Left renal pelvis (tissue), 4 donors: ENCODE measurements around the gene ZXDA. TPM values are rescaled to one million over a fixed set of nuclear protein-coding genes. Genes with fewer than 3 reads are reported as not detected.
"Not testable (repeated sequence)": the region's sequence is repeated elsewhere in the genome, so short reads cannot be mapped to it uniquely, and the experiment has no call there.

Source experiments
- DNase-seq, 4 donors: peaks; one replicate each; pipeline ENCODE4 v3.0.0-alpha.2; 2013; ENCODE audit warnings: low read depth in 4 of 4, low spot score in 3 of 4
- polyA plus RNA-seq, 4 donors: library from polyadenylated mRNA; unstranded; fragments of 120-200 nt; gene quantifications; one replicate each; pipeline ENCODE4 v1.2.1, GENCODE V29; 2013; ENCODE audit not compliant: insufficient read length in 4 of 4

The ZXDA gene
- 1 to 10 TPM; 4.3 to 5.4 (median 5.3) TPM for polyA plus RNA-seq

DNA sequence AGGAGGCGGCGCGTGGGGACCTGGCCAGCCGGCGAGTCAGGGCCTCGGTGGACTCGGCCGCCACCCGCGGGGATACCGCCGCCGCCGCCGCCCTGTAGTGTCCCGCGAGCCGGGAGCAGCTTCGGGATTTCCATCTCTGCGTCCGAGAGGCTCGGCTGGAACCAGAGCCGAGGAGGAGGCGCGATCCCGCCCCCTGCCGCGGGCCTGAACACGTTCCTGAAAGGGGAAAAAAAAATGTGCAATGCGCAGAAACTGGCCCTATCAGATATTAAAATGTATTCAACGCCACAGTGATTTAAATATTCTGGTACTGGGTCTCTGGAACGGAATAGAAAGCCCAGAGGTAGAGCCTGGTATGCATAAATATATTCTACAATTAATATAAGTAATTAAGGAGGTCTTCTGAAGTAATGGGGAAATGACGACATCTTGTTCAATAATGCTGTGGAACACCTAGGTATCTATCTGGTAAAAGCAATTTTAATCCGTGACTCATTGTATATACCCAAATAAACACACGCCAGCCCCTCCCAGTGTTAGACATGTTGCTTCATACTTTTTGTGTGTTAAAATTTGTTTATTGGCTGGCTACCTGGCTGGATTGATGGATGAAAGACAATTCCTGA lies at the start of gene ZXDA:
Gene ZXDA, minus strand, starts transcription at position 172 of the 626 bp plus-strand sequence. Its CDS starts 38 bp downstream, at position 134.
- not testable (repeated sequence) for DNase-seq

GRCh38 chrX:57952320-57952678 lies 42.0 kb upstream of the ZXDA start:
- no peak for DNase-seq

DNA sequence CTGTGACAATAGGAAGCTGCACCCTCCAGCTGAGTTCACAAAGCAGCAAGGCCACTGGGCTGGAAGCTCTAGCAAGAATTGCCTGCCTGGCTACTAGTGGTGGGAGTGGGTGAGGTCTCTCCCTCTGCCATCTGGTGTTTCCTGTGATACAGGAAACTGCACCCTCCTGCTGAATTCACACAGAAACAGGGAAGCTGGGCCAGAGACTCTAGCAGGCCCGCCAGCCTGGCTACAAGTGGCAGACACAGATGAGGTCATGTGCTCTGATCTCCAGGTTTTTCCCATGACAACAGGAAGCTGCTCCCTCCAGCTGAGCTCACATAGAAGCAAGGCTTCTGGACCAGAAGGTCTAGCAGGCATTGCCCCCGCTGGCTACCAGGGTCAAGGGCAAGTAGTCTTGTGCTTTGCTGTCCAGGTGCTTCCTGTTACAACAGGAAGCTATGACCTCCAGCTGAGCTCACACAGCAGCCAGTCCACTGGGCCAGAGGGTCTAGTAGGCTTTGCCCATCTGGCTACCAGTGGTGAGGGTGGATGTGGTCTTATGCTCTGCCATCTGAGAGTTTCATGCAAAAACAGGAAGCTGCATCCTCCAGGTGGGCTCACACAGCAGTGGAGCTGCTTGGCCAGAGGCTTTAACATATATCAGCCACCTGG lies 41.5 kb upstream of the ZXDA start:
- no peak for DNase-seq

- DNase-seq = no peak
Observed at GRCh38 chrX:57933321-57933720, 23.1 kb upstream of the ZXDA start.

DNA sequence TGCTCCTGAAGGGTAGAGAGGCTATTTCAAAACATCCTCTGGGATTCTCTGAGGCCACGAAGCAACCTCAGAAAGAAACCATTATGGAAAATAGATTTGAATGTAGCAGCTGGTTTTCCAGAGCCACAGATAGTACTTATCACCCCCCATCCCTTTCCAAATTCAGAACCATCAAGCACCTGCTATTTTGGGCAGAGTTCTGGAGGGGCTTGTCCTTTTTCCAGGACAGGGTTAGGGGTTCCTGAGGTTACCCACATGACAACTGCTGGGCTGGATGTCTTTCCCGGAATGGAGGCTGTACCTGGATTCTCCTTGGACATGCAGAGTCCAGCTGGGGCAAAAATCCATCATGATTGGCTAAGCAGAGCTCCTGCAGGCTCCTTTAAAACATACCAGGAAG lies 22.0 kb upstream of the ZXDA start:
- DNase-seq = no peak

DNA sequence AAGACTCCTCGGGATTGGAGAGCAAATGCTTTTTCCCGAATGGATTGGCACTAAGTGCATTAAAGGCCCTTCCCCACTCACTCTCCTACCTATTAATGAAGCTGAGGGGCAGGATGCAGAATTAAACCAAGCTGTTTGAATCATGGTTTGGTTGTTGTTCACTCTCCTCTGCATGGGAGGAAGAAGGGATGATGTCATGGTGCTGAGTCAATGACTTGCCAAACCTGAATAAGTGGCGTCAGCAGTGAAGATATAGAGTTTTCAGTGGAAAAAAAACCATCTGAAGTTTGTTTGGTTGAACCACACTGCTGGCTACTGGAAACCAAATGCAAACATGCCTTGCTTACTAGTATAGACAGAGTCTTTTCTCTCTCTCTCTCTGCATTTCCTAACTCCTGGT lies 19.8 kb upstream of the ZXDA start:
- no peak for DNase-seq

GRCh38 chrX:57929373-57929772 lies 19.1 kb upstream of the ZXDA start:
- no peak for DNase-seq

- no peak for DNase-seq
Observed at GRCh38 chrX:57925806-57926205, 15.5 kb upstream of the ZXDA start.

DNA sequence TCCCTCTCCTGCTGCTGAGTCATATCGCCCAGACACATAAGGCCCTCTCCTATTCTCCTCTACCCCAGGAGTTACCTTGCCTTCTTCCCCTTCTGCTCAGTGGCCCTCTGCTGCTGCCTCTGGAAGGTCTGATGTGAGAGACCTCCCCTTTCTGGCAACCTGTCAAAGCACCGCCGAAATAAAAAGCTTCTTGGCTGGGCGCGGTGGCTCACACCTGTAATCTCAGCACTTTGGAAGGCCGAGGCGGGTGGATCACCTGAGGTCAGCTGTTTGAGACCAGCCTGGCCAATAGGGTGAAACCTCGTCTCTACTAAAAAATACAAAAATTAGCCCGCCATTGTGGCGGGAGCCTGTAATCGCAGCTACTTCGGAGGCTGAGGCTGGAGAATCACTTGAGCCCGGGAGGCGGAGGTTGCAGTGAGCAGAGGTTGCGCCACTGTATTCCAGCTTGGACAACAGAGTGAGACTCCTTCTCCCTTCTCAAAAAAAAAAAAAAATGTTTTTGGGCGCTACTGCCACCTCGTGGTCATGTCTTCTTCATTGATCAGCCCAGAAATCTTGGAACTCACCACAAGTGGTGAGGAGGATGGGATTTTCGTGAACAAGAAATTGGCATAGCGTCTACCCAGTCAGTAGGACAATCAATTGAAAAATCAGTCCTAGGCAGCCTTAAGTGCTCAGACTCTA lies 8.6 kb upstream of the ZXDA start:
- no peak for DNase-seq

DNA sequence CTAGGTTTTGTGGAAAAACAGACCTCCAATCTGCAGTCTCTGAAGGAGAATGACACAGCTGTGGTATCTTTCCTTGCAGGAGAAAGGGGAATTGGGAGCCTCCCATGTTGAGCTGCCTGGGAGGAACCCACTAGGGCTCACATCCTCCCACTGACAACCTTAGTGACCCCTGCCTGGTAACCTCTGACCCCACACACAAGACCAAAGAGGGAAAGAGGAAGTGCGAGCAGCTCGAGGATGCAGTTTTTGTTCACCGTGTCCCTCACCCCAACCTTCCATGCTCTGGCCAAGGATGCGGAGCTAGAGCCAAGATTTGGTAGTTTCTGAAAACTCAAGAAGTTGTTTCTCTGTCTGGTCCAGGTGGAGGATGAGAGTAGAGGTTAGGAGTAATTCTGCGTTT lies 5.4 kb upstream of the ZXDA start:
- DNase-seq = no peak

- not testable (repeated sequence) for DNase-seq
Observed at GRCh38 chrX:57909595-57910286, 517 bp downstream of the ZXDA start.

DNA sequence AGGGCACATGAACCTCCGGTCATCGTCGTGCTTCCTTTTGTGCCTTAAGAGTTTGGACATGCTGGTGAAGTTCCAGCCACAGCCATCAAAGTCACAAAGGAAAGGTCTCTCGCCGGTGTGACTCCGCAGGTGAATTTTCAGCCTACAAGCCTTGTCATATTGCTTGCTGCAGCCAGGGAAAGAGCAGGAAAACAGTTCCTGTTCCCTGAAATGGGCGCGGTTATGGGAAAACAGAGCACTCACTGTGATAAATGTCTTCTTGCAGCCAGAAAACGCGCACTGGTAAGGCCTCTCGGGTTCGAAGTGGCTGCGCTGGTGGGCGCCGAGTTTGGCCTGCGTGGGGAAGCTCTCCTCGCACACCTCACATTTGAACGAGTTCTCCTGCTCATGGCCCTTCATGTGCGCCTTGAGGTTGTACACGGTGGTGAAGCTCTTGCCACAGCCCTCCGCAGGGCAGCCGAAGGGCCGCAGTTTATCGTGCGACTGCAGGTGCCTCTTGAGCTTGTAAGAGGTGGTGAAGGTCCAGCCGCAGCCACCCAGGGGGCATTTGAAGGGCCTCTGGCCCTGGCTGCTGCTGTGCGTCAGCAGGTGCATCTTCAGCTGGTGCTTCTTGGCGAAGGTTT lies 1.2 kb downstream of the ZXDA start:
- DNase-seq = not testable (repeated sequence)

DNA sequence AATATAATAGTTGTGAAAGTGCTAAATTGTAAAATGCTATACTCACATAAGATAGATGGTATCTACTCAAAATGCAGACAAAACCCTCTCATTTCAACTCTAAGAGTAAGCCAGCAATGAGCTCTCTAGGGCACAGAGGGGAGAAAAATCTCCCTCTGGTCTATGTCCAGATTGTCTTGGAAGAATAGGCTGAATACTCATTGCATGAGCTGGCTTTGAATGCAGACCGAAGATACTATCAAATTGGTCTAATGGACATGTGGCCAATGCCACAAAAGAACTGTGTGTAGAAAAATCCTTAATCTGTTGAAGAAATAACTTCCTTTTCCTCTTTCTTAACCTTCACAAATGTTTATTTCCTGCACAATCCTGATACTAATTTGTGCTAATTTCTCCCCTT lies 3.5 kb downstream of the ZXDA start:
- DNase-seq = no peak

DNA sequence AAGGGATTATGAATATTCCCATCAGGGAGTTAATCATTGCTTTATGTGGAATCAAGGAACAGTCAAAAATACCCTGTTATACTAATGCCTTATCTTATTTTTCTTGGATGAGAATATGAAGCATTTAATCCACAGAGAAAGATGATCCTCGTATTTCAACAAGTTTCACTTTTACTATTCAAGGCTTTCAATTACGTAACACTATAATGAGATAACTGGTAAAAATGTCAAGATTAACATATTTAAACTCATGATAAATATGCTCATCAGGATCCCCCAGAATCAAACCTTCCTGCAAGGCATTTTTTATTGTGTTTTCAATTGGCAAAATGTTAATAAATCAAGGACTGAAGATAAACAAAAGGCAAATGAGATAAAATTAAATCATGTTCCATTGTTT lies 5.1 kb downstream of the ZXDA start:
- DNase-seq = no peak

GRCh38 chrX:57904176-57904880 lies 5.9 kb downstream of the ZXDA start:
- no peak for DNase-seq

GRCh38 chrX:57902633-57903032 lies 7.6 kb downstream of the ZXDA start:
- no peak for DNase-seq

DNA sequence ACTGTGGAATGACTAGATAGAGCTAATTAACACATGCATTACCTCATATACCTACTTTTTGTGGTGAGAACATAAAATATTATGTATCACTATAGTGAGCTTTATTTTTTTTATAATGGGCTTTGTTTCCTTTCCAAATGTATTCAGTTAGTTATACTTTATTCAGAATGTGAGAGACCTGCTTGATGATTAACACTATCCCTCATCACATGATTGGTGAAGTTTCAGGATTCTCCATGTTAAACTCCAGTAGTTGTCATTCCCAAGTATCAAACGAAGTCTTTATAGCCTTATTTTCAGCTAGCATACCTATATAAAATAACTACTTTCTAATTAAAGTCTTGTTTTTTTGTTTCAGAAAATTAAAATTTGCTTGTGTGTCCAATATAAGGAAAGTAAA lies 8.8 kb downstream of the ZXDA start:
- DNase-seq = no peak

- no peak for DNase-seq
Observed at GRCh38 chrX:57900975-57901374, 9.3 kb downstream of the ZXDA start.

DNA sequence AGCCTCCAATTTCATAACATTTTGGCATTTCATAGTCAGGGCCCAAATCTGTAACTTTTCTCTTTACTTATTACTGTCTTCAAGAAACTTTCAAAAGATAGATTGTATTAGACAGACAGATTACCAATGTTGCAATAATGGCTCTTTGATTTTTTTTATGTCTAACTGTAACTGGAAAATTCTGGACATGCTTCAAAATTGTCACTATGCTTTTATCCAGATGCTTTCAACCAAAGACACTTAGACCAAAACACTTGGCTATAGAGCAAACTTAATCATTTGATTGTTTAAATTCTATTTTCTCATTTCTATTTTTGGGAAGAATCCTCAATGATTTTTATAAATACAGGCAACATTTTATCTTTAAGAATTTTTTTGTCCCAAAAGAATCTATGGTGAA lies 10.4 kb downstream of the ZXDA start:
- no peak for DNase-seq

DNA sequence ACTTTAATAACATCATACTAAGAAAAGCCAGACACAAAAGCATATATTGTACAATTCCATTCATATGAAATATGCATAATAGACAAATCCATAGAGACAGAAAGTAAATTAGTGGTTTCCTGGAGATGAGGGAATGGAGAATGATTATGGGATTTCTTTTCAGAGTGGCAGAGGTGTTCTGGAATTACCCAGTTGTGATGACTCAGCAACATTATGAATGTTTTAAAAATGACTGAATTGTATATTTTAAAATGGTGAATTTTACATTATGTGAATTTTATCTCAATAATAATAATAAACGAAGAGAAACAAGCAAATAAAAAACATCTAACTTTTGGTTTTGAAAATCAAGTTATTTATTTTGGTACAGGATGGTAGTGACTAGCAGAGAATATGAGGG lies 11.2 kb downstream of the ZXDA start:
- no peak for DNase-seq
